ENCODE measurements around the gene SRGAP2B. TPM values are rescaled to one million over a fixed set of nuclear protein-coding genes. Genes with fewer than 3 reads are reported as not detected.
"Not testable (repeated sequence)": the region's sequence is repeated elsewhere in the genome, so short reads cannot be mapped to it uniquely, and the experiment has no call there.

The SRGAP2B gene
- polyA plus RNA-seq (ENCODE audit: insufficient read length in 3 of 3): 10 to 100 TPM; 19.2 to 43.9 (median 28.3) TPM

GRCh38 chr1:145095284-145096057, at the start of gene SRGAP2B, which contains the start of gene FAM72D:
SRGAP2B (minus strand) TSS chr1:145095328; CDS start chr1:145092901, 2,427 bp downstream.
FAM72D (plus strand) TSS chr1:145095974; CDS start chr1:145096848, 874 bp downstream.
- DNase-seq (ENCODE audit: low read depth in 3 of 3, low spot score in 2 of 3): not testable (repeated sequence)

DNA sequence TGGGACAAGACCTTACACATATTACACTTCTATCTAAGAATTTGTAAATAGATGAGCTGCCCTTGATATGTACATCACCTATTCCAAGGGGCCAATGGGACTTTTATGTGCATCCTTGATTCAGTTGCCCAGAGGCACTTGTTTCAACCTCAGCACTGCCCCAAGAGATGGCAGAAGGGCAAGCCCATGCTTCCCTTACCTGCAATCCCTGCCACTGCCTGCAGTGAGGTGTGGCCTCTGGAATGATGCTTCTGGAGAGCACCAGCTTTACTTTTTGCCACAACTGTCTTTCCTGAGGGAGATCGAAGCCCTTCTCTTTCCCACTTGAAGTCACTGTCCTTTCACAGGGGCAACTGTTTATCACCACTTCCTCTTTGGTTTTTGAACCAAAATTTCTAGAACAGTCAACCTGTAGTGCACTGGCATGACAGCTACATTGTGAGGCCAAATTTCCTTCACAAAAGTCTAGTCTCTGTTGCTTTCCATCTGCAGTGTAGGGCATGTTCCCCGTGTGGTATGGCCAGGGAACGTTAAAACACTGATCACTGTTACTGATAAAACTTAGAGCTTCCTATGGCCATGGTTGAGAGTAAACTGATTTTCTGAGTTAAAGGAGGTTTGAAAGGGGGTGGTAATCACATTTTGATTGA, 49.3 kb upstream of the SRGAP2B start:
- not testable (repeated sequence) for DNase-seq (ENCODE audit: low read depth in 3 of 3, low spot score in 2 of 3)

- not testable (repeated sequence) for DNase-seq (ENCODE audit: low read depth in 3 of 3, low spot score in 2 of 3)
Observed at GRCh38 chr1:145140549-145140948, 45.4 kb upstream of the SRGAP2B start.

- DNase-seq (ENCODE audit: low read depth in 3 of 3, low spot score in 2 of 3): not testable (repeated sequence)
Observed at GRCh38 chr1:145134476-145134875, 39.3 kb upstream of the SRGAP2B start.

DNA sequence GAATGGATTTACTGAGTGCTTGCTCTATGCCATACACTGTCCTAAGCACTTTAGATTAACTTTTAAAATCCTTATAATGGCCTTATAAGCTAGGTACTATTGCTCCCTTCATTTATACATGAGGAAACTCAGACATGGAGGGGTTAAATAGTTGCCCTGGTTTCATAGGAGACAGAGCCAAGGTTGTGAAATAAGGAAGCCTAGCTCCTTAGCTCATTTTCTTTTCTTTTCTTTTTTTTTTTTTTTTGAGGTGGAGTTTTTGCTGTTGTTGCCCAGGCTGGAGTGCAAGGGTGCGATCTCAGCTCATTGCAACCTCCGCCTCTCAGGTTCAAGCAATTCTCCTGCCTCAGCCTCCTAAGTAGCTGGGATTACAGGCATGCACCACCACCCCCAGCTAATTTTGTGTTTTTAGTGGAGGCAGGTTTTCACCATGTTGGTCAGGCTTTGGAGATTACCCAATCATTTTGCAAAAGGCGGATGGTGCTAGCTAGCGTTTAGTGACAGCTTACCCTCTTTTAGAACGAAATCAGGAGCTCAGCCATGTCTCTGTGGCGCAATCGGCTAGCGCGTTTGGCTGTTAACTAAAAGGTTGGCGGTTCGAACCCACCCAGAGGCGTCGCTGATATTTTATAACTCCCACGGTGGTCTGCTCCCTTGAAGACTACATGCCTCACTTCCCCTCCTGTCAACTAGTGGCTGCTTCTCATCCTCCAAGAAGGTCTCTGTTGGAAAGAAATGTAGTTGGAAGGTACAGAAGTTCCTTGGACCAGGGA, 33.8 kb upstream of the SRGAP2B start:
- not testable (repeated sequence) for DNase-seq (ENCODE audit: low read depth in 3 of 3, low spot score in 2 of 3)

- not testable (repeated sequence) for DNase-seq (ENCODE audit: low read depth in 3 of 3, low spot score in 2 of 3)
Observed at GRCh38 chr1:145127144-145127543, 32.0 kb upstream of the SRGAP2B start.

DNA sequence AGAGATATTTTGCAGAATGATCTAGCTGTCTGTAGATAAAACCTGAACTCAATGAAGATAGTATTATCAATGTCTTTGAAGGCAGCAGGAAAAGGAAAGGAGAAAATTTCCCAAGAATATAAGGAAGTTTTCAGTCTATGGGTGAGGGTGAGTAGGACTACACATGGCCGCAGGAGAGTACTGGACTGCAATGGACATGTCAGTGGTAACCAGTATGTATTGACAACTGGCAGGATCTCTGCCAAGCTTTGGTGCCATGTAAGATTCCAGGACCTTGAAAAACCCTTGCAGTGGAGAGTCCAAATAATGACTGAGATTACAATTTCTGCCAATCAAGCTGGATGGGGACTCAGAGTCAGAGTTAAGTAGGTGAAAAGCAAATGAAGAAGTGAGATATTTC, 30.0 kb upstream of the SRGAP2B start:
- not testable (repeated sequence) for DNase-seq (ENCODE audit: low read depth in 3 of 3, low spot score in 2 of 3)

- DNase-seq (ENCODE audit: low read depth in 3 of 3, low spot score in 2 of 3): not testable (repeated sequence)
Observed at GRCh38 chr1:145123992-145124641, 29.0 kb upstream of the SRGAP2B start.

- not testable (repeated sequence) for DNase-seq (ENCODE audit: low read depth in 3 of 3, low spot score in 2 of 3)
Observed at GRCh38 chr1:145123062-145123395, 27.9 kb upstream of the SRGAP2B start.

- not testable (repeated sequence) for DNase-seq (ENCODE audit: low read depth in 3 of 3, low spot score in 2 of 3)
Observed at GRCh38 chr1:145122344-145123061, 27.4 kb upstream of the SRGAP2B start.

- DNase-seq (ENCODE audit: low read depth in 3 of 3, low spot score in 2 of 3): not testable (repeated sequence)
Observed at GRCh38 chr1:145119842-145120241, 24.7 kb upstream of the SRGAP2B start.

DNA sequence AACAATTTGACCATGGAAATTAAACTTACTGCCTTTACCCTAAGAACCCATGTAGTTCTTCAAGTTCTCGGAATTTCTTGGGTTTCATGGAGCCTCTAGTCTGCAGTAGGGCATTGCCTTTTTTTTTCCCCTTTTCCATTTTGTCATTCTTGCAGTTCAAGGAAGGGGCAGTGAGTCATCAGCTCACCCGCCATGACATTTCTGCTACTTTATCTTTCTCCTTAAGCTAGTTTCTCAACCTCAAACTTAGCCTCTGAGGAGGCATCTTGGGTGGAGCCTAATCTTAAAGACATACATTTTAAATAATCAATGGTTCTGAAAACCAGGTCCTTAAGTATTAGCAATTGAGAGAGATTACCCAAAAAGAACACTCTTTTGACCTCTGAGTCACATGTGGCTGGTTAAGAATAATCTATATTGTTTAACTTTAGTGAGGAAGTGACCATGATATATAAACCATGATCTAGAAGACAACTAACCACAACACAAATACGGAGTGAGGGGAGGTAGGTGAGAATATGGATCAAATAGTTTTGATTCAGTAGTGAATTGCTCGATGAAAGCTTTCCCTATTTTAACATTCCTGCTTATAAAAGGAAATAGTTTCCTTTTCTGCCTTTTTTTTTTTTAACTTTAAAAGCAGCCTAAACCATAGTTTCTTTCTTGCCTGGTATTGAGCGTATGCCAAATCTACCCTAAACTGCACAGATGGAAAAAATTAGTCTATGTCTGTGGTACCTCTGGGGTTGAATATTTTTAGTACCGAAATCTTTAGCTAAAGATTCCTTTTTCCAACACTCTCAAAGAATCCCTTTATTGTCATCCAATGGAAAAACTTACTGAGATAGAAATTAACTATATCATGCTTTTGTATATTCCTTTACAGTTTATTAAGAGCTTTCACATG, 20.7 kb upstream of the SRGAP2B start:
- not testable (repeated sequence) for DNase-seq (ENCODE audit: low read depth in 3 of 3, low spot score in 2 of 3)

DNA sequence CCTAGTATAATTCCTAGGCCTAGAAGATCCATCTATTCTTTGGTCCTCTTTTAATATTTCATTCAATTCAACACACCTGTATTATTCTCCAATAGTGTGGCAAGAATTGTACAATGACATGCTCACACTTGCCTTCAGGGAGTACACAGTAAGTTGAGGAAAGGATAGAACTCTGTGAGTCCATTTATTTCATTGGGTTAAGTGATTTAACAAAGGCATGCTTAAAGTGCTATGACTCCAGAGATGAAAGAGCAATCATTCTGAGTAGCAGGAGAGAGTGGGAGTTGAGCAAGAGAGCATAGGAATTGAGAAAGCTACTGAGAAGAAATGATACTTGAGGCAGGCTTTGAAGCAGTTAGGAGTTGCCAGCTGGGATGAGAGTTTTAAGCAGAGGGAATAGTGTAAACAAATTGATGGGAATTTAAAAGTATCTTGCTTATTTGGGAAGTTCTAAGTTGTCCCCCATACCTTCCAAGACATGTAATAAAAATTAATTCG, 19.5 kb upstream of the SRGAP2B start:
- DNase-seq (ENCODE audit: low read depth in 3 of 3, low spot score in 2 of 3): not testable (repeated sequence)

GRCh38 chr1:145112703-145113102, 17.6 kb upstream of the SRGAP2B start:
- not testable (repeated sequence) for DNase-seq (ENCODE audit: low read depth in 3 of 3, low spot score in 2 of 3)

GRCh38 chr1:145111674-145112073, 16.5 kb upstream of the SRGAP2B start:
- not testable (repeated sequence) for DNase-seq (ENCODE audit: low read depth in 3 of 3, low spot score in 2 of 3)

GRCh38 chr1:145103294-145103693, 8.2 kb upstream of the SRGAP2B start:
- not testable (repeated sequence) for DNase-seq (ENCODE audit: low read depth in 3 of 3, low spot score in 2 of 3)

- not testable (repeated sequence) for DNase-seq (ENCODE audit: low read depth in 3 of 3, low spot score in 2 of 3)
Observed at GRCh38 chr1:145101725-145102124, 6.6 kb upstream of the SRGAP2B start.

DNA sequence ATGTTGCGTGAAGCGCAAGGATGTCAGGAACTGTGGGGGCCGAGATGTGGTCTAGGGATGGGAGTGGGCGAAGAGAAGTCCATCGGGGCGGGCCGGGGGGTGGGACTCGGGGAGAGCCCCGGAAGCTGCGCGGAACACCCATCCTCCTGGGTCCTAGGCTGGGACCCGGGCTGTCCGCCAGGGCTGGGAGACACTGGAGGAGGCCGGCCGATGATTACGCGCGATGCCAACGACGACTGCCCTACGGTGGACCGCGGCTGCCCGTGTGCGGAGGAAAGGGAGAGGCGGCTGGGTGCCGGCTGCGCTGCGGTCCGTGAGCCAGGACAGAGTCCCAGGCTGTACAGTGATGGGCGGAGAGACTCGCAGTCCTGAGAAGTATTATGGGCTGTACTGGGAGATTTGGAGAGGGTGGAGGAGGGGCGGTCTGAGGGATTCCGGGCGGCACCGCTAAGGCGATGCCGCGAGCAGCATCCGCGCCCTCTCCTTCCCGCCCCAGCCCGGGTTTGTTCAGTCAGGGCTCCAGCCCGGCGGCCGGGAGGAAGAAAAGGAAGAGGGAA, 395 bp downstream of the SRGAP2B start:
- DNase-seq (ENCODE audit: low read depth in 3 of 3, low spot score in 2 of 3): not testable (repeated sequence)

Data from right renal cortex interstitium (tissue), 3 donors.